Measurements from ENCODE around the gene IL6ST.

IL6ST gene

DNA sequence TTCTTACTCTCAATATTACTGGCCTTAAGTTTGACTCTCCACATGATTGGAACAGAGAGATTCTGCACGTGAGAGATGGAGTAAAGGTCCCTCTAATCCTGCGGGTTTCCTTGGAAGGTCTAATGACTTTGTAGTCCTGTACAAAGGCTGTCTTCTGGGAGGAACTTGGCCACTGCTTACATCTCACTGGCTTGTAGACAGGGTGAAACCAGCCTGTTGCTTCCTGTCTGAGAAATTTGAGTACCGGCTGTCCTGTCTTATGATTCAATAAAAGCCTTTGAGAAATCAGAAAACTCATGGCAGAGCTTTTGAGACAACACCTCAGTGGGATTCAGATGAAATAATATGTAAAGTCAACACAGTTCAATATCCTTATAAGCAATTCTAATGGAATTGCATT, 100.6 kb downstream of the IL6ST start:
- no peak for DNase-seq

DNA sequence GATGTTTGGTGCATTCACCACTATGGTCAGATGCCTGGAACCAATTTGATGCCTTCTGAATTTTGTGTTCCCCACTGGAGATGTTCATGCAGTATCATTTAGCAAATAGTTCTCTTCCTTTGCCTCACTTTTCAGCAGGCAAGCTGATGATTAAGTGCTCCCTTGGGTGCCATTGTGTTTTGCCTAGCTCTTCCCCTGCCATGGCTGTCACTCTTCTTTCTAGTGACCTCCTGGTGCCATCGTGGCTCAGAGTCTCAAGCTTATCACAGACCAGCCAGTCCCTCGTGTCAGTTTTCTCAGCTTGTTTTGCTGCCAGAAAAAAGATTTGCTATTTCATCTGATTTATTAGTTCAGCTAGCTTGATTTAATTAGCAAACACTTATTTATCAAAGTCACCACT, 102.3 kb downstream of the IL6ST start:
- DNase-seq: no peak

DNA sequence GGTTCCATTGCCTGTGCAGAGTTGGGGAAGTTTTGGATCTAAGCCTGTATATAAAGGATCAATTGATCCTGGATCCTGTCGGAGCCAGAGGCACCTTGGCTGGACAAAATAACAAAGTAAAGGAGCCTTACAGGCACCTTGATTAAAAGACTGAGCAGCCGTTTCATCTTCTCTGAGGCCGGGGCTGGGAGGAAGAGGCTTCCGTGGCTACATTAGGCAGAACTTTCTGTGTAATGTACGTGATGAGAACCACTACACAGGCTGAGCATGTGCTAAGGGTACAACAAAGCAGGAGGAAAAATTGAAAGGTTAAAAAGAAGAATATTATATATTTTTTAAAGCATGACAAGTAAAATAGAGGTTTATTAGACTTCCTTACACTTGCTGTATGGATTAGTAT, 106.6 kb downstream of the IL6ST start:
- no peak for DNase-seq

DNA sequence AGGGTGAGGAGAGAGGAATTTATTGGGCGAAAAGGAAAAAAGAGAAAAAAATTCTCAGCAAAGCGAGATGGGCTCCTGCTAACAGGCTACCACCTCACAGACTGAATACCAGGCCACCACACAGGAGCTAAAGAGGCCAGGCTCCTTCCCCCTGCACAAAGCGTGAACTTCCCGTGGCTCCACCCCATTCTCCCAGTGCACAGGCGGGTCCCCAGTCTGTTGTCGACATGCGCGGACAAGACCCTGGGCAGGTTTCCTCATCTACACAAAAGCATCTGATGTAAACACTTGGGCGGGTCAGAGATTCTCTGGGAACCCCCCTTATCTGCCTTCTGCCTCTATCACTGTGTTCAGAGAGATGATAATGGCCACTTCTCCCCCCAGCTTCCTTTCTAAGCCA, 109.4 kb downstream of the IL6ST start:
- DNase-seq: no peak

Data from activated effector memory CD4-positive, alpha-beta T cell treated with anti-CD3 and anti-CD28 coated beads, Interleukin-2, amount 50 U/mL, for 16 hours (primary cell).